Liver (tissue), 3 donors: ENCODE data around the gene UBA3.

ENCODE experiments used
- RXRA ChIP-seq, 2 donors: IDR thresholded peaks; 2 replicates each; pipeline ENCODE4 v1.6.1; 2017 to 2018; ENCODE audit warnings: antibody characterized with exemption in 2 of 2, mild to moderate bottlenecking in 1 of 2
- YY1 ChIP-seq: IDR thresholded peaks from 2 replicates; pipeline ENCODE4 v1.6.1; 2016; ENCODE audit warnings: antibody characterized with exemption, mild to moderate bottlenecking
- TF ChIP-seq, protein P1 (sequence below): fragments of 150-350 bp; IDR thresholded peaks from 2 replicates; pipeline ENCODE4 v1.5.1; 2017; ENCODE audit warnings: improper control_type of control experiment, low read depth, low read length; ENCODE audit not compliant: missing input control
- TF ChIP-seq, protein P2 (sequence below): IDR thresholded peaks from 2 replicates; pipeline ENCODE4 v1.6.1; 2016; ENCODE audit warnings: antibody characterized with exemption
- donor health status: healthy.
- donor health status: healthy.

DNA sequence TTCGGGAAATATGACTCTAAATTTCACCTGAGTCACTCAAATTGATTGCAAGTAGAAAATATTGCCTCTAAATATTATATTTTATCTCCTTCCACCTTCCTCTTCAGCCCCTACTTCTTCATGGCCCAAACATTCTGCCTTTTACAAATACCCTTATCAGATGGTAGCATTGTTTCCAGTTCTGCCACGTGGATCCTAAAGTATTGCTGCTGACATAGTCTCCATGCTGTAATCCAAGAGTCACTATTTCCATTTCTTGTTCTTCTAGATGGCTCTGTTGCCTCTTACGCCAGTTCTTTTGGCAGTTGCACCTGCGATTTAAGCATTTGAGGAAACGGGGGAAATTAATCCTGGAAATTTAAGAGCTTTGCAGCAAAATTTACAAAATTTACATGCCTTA is 28.6 kb upstream of the UBA3 start:
- TF ChIP-seq, protein P1, sequence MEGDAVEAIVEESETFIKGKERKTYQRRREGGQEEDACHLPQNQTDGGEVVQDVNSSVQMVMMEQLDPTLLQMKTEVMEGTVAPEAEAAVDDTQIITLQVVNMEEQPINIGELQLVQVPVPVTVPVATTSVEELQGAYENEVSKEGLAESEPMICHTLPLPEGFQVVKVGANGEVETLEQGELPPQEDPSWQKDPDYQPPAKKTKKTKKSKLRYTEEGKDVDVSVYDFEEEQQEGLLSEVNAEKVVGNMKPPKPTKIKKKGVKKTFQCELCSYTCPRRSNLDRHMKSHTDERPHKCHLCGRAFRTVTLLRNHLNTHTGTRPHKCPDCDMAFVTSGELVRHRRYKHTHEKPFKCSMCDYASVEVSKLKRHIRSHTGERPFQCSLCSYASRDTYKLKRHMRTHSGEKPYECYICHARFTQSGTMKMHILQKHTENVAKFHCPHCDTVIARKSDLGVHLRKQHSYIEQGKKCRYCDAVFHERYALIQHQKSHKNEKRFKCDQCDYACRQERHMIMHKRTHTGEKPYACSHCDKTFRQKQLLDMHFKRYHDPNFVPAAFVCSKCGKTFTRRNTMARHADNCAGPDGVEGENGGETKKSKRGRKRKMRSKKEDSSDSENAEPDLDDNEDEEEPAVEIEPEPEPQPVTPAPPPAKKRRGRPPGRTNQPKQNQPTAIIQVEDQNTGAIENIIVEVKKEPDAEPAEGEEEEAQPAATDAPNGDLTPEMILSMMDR, result no peak
- TF ChIP-seq, protein P2, sequence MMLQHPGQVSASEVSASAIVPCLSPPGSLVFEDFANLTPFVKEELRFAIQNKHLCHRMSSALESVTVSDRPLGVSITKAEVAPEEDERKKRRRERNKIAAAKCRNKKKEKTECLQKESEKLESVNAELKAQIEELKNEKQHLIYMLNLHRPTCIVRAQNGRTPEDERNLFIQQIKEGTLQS, result no peak
- TF ChIP-seq YY1 (no peak), RXRA (IDR thresholded peaks at IDR 0.05) (no peak)
